D721Med (cell line): ENCODE data around the gene TTLL9.

ENCODE experiments used
- DNase-seq: peaks from one replicate; pipeline ENCODE4 v3.0.0; 2011; ENCODE audit warnings: low spot score; ENCODE audit not compliant: insufficient read length
- FAIRE-seq: peaks from 2 replicates; lab custom pipeline; 2011; peaks lifted over from hg19 to GRCh38; lab: Jason Lieb, UNC
- TF ChIP-seq, protein P1 (sequence below): IDR thresholded peaks from 2 replicates; pipeline ENCODE4 v1.5.1; 2012; ENCODE audit warnings: mild to moderate bottlenecking, control low read depth; ENCODE audit not compliant: insufficient read depth; ENCODE audit errors: missing control alignments

TTLL9 gene

DNA sequence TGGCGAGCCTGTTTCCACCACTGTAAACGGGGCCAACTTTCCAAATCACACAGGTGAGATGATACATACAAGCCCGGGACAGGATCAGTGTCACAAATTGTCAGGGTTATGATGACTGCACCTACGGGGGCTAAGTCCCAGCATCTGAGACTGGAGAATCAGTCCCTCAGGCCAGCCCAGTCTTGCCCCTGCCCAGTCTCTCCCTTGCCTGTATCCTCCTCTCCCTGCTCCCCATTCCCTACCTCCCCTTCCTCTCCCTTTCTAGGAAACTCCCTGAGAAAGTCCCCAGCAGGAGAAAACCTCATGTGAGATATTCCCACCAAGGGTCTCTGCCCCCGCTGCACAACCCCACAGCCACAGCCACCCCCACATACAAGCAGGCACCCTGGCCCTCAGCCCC lies 26.6 kb upstream of the TTLL9 start:
- TF ChIP-seq, protein P1, sequence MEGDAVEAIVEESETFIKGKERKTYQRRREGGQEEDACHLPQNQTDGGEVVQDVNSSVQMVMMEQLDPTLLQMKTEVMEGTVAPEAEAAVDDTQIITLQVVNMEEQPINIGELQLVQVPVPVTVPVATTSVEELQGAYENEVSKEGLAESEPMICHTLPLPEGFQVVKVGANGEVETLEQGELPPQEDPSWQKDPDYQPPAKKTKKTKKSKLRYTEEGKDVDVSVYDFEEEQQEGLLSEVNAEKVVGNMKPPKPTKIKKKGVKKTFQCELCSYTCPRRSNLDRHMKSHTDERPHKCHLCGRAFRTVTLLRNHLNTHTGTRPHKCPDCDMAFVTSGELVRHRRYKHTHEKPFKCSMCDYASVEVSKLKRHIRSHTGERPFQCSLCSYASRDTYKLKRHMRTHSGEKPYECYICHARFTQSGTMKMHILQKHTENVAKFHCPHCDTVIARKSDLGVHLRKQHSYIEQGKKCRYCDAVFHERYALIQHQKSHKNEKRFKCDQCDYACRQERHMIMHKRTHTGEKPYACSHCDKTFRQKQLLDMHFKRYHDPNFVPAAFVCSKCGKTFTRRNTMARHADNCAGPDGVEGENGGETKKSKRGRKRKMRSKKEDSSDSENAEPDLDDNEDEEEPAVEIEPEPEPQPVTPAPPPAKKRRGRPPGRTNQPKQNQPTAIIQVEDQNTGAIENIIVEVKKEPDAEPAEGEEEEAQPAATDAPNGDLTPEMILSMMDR: no peak
- FAIRE-seq: no peak

DNA sequence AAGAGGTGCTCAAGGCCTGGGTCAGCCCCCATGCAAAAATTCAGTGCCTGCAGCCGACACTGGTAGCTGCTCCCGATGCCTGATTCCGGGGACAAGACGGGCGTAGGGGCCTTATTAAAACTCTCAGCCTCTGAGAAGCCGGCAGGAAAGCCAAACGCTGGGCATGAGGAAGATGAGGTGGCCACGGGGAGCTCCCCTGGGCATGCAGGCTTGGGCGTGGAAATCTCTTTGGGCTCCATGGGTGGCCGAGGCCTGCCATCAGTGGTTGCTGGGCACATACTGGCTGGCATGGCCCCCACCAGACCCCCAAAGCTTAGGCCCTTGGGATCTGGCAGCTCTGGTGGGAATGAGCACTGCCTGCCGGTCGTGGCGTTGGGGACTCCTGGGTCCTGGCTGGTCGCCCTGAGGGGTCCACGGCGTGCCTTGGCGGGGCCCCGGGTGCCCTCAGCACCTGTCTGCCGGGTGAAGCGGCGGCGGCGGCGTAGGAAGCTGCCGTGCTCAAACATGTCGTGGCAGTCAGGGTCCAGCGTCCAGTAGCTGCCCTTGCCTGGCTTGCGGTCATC lies 25.6 kb upstream of the TTLL9 start:
- TF ChIP-seq, protein P1: no peak
- no peak for FAIRE-seq
- no peak for DNase-seq

More for the DNA sequence above, 26.6 kb upstream of the TTLL9 start:
- no peak for DNase-seq

DNA sequence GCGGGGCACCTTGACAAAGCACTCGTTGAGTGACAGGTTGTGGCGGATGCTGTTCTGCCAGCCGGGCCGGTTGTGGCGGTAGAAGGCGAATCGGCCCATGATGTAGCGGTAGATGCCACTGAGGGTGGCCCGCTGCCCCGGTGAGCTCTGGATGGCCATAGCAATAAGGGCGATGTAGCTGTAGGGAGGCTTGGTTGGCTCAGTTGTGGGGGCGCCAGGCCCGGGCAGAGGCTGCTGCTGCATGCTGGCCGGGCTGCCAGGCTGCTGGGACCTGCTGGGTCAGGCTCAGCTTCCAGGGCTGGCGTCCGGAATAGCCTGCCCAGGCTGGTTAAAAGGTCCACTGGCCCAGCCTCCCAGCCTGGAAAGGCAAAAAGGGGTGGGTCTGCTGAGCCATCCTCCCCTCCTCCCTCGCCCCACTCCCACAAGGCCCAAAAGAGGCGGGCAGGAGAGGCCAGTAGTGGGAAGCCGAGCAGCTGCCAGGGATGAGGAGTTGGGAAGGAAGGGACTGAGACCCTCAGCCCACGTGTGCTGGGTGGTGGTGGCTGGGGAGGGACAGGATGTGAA lies 25.1 kb upstream of the TTLL9 start, which contains the start of gene FOXS1:
TSS of gene FOXS1 (minus strand) at position 305 of the 564 bp plus-strand sequence. CDS start at position 243, 62 bp downstream.
- TF ChIP-seq, protein P1: no peak
- DNase-seq (no peak), FAIRE-seq (no peak)

DNA sequence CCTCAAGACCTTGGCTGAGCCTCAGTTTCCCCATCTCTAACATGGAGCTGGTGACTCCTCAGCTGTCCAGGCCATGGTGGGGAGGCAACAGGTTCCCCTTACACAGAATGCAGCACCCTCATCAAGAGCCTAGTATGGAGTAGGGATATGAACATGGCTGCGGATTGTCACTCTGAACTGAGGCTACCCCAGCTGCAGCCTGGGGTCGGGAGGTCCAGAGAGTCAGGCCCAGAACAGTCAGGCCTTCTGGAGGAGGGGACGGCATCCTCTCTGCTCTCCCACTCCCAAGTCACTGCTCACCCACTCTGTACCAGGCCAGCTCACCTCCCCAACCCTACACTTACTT lies 23.7 kb upstream of the TTLL9 start:
- no peak for FAIRE-seq
- TF ChIP-seq, protein P1: no peak

DNA sequence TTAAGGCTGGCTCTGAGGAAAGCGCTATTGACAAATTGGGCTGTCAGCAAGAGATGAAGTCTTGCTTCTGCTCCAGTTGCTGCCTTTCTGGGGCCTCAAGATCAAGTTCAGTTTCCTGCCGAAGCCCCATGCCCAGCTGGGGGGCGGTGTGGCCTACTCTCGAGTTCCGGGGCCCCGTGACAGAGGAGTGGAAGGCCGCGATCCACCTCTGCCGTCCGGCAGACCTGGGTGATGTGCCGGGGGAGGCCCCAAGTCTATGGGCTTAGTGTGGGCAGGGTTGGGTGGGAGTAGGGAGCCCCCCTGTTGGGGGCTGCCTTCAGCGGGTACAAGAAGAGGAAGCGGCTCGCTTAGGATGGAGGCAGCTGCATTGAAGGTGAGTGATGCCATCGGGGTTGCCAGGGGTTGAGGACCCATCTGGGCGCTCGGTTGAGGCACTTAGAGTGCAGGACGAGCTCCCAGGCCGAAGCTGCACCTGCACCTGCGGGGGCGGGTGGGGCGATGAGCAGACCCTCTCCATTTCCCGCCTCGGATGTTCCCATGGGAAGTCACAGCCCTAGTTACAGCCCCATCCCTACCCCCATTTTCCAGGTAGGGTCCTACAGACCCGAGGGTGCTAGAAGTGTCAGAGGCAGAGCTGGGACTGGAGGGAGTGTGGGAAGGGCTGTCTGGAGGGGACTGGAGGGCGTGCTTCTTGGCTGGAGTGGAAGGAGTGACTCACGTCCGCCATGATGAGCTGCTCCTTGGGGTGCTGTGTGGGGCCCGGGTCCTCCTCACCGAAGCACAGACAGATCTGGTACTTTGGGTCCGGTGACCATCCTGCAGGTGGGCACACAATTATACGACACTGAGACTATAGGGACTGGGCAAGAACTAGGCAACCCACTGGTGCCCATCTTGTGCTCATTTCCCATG lies 22.1 kb upstream of the TTLL9 start:
- DNase-seq: no peak
- no peak for FAIRE-seq
- TF ChIP-seq, protein P1: no peak

More for the DNA sequence above, 23.7 kb upstream of the TTLL9 start:
- DNase-seq: no peak

DNA sequence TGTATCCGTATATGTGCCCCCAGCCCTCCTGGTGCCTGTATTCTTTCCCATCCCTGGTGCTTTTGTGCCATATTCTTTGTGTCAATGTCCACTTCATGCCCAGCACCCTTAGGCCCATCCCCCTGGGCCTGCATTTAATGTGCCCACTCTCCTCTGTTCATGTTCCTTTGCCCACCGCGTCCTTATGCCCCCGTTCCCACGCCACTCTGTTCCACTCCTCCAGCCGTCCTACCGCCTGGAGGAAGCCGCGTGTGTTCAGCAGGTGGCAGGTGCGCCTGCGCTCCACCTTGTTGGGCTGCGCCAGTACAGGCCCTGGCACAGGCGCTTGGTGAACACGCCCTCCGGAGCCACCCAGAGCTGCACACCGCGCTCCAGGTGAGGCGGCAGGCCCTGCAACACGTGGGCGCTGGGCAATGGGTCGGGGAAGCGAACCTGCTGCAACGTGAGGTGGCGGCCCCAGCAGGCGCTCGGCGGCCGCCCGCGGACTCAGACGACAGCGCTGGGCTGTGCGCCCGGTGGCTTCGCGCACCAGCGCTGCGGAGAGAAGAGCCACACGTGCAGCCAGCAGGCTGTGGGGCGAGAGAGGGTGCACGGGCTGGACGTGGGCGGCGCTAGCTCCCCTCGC lies 21.0 kb upstream of the TTLL9 start:
- DNase-seq (no peak), FAIRE-seq (no peak)
- TF ChIP-seq, protein P1: no peak
